ENCODE data around the gene DIP2A.

DIP2A gene

DNA sequence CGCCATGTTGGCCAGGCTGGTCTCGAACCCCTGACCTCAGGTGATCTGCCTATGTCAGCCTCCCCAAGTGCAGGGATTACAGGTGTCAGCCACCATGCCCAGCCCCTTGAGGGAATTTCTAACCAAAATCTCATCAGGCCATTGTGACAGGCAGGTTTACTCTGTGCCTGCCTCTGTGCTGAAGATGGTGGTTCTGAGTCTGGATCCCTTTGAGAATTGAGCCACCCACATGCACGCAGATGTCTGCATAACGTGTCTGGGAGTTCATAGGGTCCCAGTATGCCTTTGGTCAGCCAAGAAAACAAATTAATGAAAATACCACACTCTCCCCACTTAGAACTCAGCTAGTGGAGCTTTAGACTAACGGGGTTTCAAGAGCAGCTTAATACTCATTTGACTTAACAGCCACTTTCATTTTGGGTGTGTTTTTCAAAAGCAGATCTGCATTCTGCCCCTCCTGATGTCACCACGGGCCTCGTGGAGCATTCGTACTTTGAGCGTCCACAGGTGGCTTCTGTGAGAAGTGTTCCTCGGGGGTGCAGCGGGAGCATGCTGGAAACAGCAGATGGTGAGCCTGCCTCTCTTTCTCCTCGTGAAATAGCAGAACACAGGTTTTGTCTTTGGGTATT is 45.3 kb downstream of the DIP2A start:
- TF ChIP-seq, protein P1, sequence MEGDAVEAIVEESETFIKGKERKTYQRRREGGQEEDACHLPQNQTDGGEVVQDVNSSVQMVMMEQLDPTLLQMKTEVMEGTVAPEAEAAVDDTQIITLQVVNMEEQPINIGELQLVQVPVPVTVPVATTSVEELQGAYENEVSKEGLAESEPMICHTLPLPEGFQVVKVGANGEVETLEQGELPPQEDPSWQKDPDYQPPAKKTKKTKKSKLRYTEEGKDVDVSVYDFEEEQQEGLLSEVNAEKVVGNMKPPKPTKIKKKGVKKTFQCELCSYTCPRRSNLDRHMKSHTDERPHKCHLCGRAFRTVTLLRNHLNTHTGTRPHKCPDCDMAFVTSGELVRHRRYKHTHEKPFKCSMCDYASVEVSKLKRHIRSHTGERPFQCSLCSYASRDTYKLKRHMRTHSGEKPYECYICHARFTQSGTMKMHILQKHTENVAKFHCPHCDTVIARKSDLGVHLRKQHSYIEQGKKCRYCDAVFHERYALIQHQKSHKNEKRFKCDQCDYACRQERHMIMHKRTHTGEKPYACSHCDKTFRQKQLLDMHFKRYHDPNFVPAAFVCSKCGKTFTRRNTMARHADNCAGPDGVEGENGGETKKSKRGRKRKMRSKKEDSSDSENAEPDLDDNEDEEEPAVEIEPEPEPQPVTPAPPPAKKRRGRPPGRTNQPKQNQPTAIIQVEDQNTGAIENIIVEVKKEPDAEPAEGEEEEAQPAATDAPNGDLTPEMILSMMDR (IDR thresholded peaks at IDR 0.05; ENCODE audit: borderline replicate concordance, extremely low read depth, low read length, poor library complexity, severe bottlenecking) = no peak
- TF ChIP-seq EZH2 (IDR thresholded peaks at IDR 0.05; ENCODE audit: borderline replicate concordance, low read depth, low read length, severe bottlenecking) = no peak
- Histone ChIP-seq H4K20me1 (ENCODE audit: insufficient read depth, low read length) (no peaks in the 10 kb centered on the region), H3K9ac (ENCODE audit: low read depth, low read length) (no peak overlapping the region), H3K4me2 (ENCODE audit: insufficient read depth, low read length) (no peak overlapping the region), H3K4me1 (ENCODE audit: insufficient read depth, low read length) (no peaks in the 10 kb centered on the region), H3K27ac (ENCODE audit: low read length) (no peak overlapping the region), H3K4me3 (ENCODE audit: low read depth in 1 of 2, low read length in 2 of 2) (no peak overlapping the region), H3K9me3 (ENCODE audit: insufficient read depth, low read length, severe bottlenecking) (no peaks in the 10 kb centered on the region), H3K36me3 (ENCODE audit: insufficient read depth, low read length) (peaks cover 69% of the 10 kb centered on the region), H3K27me3 (ENCODE audit: insufficient read depth, low read length, poor library complexity) (no peaks in the 10 kb centered on the region), H2AFZ (ENCODE audit: low read depth, low read length) (no peak overlapping the region), H3K79me2 (ENCODE audit: insufficient read depth, low read length) (no peaks in the 10 kb centered on the region)
- DNase-seq (no peak), ATAC-seq (ENCODE audit: insufficient read depth, low read depth) (no peak)

DNA sequence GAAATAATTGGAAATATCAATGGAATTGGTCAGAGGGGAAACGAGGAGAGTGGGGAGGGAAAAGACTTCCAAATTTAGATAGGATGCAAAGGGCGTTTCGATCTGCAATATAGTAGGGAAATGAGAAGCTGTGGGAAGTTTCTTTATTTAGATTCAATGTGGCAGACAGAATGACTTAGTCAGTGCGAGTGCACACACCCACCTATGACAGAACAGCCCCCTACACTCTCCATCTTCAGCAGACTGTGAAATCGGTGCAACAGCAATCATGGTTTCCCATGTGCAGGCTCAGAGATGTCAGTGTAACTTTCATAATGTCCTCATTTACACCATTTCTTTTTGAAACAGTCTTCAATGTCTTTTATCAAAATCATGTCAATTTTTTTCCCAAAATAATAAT is 46.0 kb downstream of the DIP2A start:
- ATAC-seq (ENCODE audit: insufficient read depth, low read depth) (no peak), DNase-seq (no peak)
- Histone ChIP-seq H3K4me1 (ENCODE audit: insufficient read depth, low read length) (no peaks in the 10 kb centered on the region), H3K9ac (ENCODE audit: low read depth, low read length) (no peak overlapping the region), H3K9me3 (ENCODE audit: insufficient read depth, low read length, severe bottlenecking) (no peaks in the 10 kb centered on the region), H3K79me2 (ENCODE audit: insufficient read depth, low read length) (no peaks in the 10 kb centered on the region), H3K27ac (ENCODE audit: low read length) (no peak overlapping the region), H3K27me3 (ENCODE audit: insufficient read depth, low read length, poor library complexity) (no peaks in the 10 kb centered on the region), H3K4me2 (ENCODE audit: insufficient read depth, low read length) (no peak overlapping the region), H3K36me3 (ENCODE audit: insufficient read depth, low read length) (peaks cover 68% of the 10 kb centered on the region), H3K4me3 (ENCODE audit: low read depth in 1 of 2, low read length in 2 of 2) (no peak overlapping the region), H2AFZ (ENCODE audit: low read depth, low read length) (no peak overlapping the region), H4K20me1 (ENCODE audit: insufficient read depth, low read length) (no peaks in the 10 kb centered on the region)
- TF ChIP-seq EZH2 (IDR thresholded peaks at IDR 0.05; ENCODE audit: borderline replicate concordance, low read depth, low read length, severe bottlenecking) = no peak
- TF ChIP-seq, protein P1 (IDR thresholded peaks at IDR 0.05; ENCODE audit: borderline replicate concordance, extremely low read depth, low read length, poor library complexity, severe bottlenecking) = no peak

DNA sequence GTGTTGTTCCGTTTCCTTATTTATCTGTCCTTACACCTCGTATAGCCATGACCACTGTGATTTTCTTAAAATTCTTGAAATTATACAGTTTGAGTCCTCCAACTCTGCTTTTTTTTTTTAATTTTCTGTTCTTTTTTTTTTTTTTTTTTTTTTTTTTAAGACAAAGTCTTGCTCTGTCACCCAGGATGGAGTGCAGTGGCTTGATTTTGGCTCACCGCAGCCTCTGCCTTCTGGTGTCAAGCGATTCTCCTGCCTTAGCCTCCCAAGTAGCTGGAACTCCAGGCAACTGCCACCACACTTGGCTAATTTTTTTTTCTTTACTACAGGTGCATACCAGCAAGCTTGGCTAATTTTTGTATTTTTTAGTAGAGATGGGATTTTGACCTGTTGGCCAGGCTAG is 48.9 kb downstream of the DIP2A start:
- Histone ChIP-seq H4K20me1 (ENCODE audit: insufficient read depth, low read length) (no peaks in the 10 kb centered on the region), H3K9me3 (ENCODE audit: insufficient read depth, low read length, severe bottlenecking) (no peaks in the 10 kb centered on the region), H3K27me3 (ENCODE audit: insufficient read depth, low read length, poor library complexity) (no peaks in the 10 kb centered on the region), H3K4me1 (ENCODE audit: insufficient read depth, low read length) (no peaks in the 10 kb centered on the region), H3K79me2 (ENCODE audit: insufficient read depth, low read length) (no peaks in the 10 kb centered on the region), H3K4me2 (ENCODE audit: insufficient read depth, low read length) (no peak overlapping the region), H3K9ac (ENCODE audit: low read depth, low read length) (no peak overlapping the region), H3K4me3 (ENCODE audit: low read depth in 1 of 2, low read length in 2 of 2) (no peak overlapping the region), H3K27ac (ENCODE audit: low read length) (no peak overlapping the region), H2AFZ (ENCODE audit: low read depth, low read length) (no peak overlapping the region), H3K36me3 (ENCODE audit: insufficient read depth, low read length) (peaks cover 70% of the 10 kb centered on the region)
- no peak for ATAC-seq (ENCODE audit: insufficient read depth, low read depth)
- TF ChIP-seq EZH2 (IDR thresholded peaks at IDR 0.05; ENCODE audit: borderline replicate concordance, low read depth, low read length, severe bottlenecking) = no peak
- TF ChIP-seq, protein P1 (IDR thresholded peaks at IDR 0.05; ENCODE audit: borderline replicate concordance, extremely low read depth, low read length, poor library complexity, severe bottlenecking) = no peak
- no peak for DNase-seq

Data from DND-41 (cell line).